Measurements from ENCODE around the gene RBM18.

Gene RBM18

GRCh38 chr9:122258886-122259415, 5.7 kb downstream of the RBM18 start:
- no peak for DNase-seq (ENCODE audit: low spot score)

GRCh38 chr9:122256206-122256605, 8.4 kb downstream of the RBM18 start:
- no peak for DNase-seq (ENCODE audit: low spot score)

GRCh38 chr9:122254761-122255160, 9.9 kb downstream of the RBM18 start:
- DNase-seq (ENCODE audit: low spot score), result no peak

- no peak for DNase-seq (ENCODE audit: low spot score)
Observed at GRCh38 chr9:122252796-122253195, 11.8 kb downstream of the RBM18 start.

- no peak for DNase-seq (ENCODE audit: low spot score)
Observed at GRCh38 chr9:122251351-122251750, 13.3 kb downstream of the RBM18 start.

- no peak for DNase-seq (ENCODE audit: low spot score)
Observed at GRCh38 chr9:122248448-122248865, 16.2 kb downstream of the RBM18 start.

- DNase-seq (ENCODE audit: low spot score), result no peak
Observed at GRCh38 chr9:122246666-122247065, 18.0 kb downstream of the RBM18 start.

- no peak for DNase-seq (ENCODE audit: low spot score)
Observed at GRCh38 chr9:122244349-122244748, 20.3 kb downstream of the RBM18 start.

GRCh38 chr9:122239722-122240121, 24.9 kb downstream of the RBM18 start:
- no peak for DNase-seq (ENCODE audit: low spot score)

- DNase-seq (ENCODE audit: low spot score), result no peak
Observed at GRCh38 chr9:122236681-122237080, 28.0 kb downstream of the RBM18 start.

- DNase-seq (ENCODE audit: low spot score), result no peak
Observed at GRCh38 chr9:122234022-122234748, 30.5 kb downstream of the RBM18 start.

- DNase-seq (ENCODE audit: low spot score), result no peak
Observed at GRCh38 chr9:122232796-122233306, 31.8 kb downstream of the RBM18 start.

GRCh38 chr9:122229485-122229837, 35.2 kb downstream of the RBM18 start:
- DNase-seq (ENCODE audit: low spot score), result no peak

- peak; percentile 72 for DNase-seq (ENCODE audit: low spot score)
Observed at GRCh38 chr9:122228568-122229484, 35.8 kb downstream of the RBM18 start, which contains the start of gene LHX6. TSS of gene LHX6 (minus strand) at chr9:122228957. CDS start at chr9:122228740, 217 bp downstream.

GRCh38 chr9:122228191-122228567, 36.5 kb downstream of the RBM18 start:
- no peak for DNase-seq (ENCODE audit: low spot score)

GRCh38 chr9:122227575-122227900, 37.1 kb downstream of the RBM18 start:
- no peak for DNase-seq (ENCODE audit: low spot score)

GRCh38 chr9:122226758-122227574, 37.7 kb downstream of the RBM18 start:
- DNase-seq (ENCODE audit: low spot score), result peak; percentile 67

- DNase-seq (ENCODE audit: low spot score), result no peak
Observed at GRCh38 chr9:122226142-122226757, 38.4 kb downstream of the RBM18 start.

- DNase-seq (ENCODE audit: low spot score), result no peak
Observed at GRCh38 chr9:122225312-122226141, 39.1 kb downstream of the RBM18 start.

GRCh38 chr9:122223435-122223834, 41.2 kb downstream of the RBM18 start:
- DNase-seq (ENCODE audit: low spot score), result no peak

GRCh38 chr9:122222791-122223190, 41.8 kb downstream of the RBM18 start:
- DNase-seq (ENCODE audit: low spot score), result no peak

Measured in ecto neural progenitor cell (in vitro differentiated cells).